HG03097 (cell line): ENCODE measurements around the gene RAI2.

ENCODE experiments used
- ATAC-seq: cut with Tn5 transposase; IDR thresholded peaks from one replicate; pipeline ENCODE4 v1.9.1; 2021; ENCODE audit not compliant: unreplicated experiment, low FRiP score

Gene RAI2

DNA sequence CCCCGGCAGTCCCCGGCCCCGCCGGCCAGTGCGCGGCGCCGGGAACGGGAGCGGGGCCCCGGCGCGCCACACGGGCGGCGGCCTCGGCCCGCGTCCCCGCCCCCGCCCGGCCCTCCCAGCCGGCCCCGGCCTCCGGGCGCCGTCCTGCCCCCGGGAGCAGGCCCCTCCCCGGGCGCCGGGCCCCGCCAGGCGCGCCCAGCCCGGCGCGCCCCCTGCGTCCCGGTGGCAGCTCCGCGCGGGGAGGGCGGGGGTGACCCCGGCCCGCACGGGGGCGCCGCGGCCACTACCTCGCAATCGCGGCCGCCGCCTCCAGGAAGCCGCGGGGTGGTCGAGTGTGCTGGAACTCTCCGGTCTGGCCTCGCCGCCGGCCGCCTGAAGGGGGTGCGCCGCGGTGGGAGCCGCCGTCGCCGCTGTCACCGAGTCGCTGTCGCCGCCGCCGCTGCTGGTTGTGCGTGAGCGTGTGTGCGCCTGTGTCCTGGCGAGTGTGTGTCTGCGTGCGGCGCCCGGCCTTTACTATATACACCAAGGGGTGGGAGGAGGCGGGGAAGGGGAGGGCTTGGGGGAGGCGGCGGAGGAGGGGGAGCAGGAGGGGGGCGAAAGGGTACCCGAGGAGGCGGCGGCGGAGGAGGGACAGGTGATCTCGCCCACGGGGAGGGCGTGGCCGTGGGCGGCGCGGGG lies at the start of gene RAI2:
TSS of gene RAI2 (minus strand) at position 488 of the 678 bp plus-strand sequence. CDS start 59,288 bp downstream, outside the sequence.
- ATAC-seq, result no peak

- no peak for ATAC-seq
These were observed 27.3 kb upstream of the RAI2 start for GRCh38 chrX:17888421-17888820.

DNA sequence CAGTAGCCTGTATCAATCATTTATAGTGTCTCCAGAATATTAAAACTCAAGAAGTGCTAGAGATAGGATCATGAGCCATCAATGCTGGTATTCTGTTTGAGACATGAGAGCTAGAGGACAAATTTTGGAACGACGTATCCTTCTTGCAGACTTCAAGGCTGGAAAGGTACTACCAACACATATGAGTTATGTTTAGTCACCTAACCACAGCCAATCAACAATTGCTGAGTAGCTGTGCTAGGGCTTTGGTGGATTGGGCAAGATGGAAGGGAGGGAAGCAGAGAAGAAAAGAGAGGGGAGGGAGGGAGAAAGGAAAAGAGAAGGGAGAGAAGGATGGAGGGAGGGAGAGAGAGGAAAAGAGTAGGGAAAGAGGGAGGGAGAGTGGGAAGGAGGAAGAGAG lies 21.6 kb upstream of the RAI2 start:
- no peak for ATAC-seq

DNA sequence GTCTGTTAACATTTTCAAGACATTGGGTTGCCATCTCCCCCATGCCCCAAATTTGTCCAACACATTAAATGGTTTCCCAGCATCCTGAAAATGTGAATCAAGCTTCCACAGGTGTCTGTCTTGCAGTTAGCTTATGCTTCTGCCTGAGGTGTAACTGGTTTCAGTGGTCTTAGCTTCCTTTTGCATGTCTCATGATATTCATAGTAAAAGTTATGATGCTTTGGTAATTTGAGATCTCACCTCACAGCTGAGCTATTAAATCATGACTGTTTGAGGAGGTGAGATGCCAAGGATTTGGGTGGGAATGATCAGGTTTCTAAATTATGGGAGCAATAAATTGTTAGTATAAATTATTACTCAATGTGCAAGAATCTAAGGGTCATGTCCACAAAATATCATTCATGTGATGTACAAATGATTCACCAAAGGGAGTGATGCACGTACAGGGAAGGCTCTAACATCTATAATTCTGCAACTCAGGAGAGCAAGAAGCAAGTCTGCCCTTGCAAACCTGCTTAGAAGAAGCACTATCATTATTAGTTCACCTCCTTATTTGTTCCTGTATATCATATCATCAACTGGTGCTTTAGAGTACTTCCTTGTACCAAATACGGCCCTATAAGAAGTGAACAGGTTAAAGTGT lies 17.1 kb upstream of the RAI2 start:
- ATAC-seq, result no peak

GRCh38 chrX:17876135-17876534 lies 15.0 kb upstream of the RAI2 start:
- ATAC-seq, result no peak

GRCh38 chrX:17869580-17869979 lies 8.5 kb upstream of the RAI2 start:
- ATAC-seq, result no peak

DNA sequence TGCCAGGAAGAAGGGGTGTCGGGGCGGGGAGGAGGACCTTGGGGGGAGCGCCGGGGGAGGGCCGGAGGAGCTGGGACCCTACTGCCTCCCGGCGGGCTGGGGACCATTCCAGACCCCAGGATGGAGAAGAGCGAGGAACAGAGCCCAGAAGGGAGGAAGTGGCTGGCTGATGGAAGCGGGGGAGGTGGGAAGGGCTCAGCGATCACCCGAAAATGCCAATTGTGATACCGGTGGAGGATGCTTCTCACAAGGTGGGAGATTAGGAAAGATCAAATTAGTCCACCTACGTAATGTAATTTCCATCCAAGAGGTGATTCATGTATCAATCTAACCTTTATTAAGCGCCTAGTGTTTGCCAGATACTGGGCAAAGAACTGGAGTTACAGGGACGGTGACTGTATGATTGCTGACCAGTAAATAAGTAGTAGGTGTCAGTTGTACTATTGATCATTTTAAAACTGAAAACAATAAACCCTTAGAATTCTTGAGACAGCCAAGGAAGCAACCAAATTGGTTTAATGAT lies 452 bp upstream of the RAI2 start:
- no peak for ATAC-seq

GRCh38 chrX:17860179-17860780 lies 818 bp downstream of the RAI2 start:
- ATAC-seq, result no peak

DNA sequence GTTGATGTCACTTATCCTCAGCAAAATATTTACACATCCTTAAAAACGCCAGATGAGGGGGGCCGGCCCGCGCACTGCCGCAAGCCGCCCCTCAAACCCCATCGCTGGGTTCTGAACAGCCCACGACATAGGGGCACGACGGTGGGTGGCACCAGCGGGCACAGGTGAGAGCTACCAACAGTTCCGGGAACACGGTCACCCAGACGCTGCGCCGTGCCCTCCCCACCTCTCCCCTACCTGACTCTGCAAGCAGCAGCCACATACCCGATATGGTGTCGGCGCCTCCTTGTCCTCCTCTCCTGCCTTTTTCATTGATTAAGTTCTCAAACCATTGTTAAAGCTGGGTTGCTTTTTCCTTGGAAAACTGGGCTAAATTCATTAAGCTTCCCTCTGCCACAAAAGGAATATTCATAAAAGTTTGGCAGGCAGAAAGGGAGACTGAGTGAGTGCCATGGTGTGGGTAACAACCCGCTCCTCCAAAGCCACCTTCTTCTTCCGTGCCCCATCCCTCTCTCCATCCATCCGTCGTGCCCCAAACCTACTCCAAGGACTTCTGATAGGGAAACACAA lies 1.4 kb downstream of the RAI2 start:
- ATAC-seq, result no peak

GRCh38 chrX:17854531-17854930 lies 6.6 kb downstream of the RAI2 start:
- no peak for ATAC-seq

- ATAC-seq, result no peak
These were observed 7.0 kb downstream of the RAI2 start for GRCh38 chrX:17854069-17854468.

DNA sequence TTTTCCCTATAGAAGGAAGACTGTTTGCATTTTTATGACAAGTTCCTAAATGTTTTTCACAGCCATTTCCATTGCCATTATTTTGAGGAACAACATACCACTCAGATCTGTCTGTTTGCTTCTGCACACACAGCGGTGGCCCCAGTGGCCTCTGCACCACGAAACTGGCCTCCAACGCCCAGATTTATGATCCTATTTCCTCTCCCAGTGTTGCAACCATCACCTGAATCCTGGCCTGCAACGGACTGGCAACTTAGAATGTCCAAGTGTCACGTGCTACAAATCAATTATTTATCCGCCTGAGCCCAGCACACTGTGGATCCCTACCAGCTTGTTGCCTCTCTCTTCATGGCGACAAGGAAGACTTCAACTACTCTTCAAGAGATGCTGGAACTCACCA lies 9.2 kb downstream of the RAI2 start:
- ATAC-seq, result no peak

DNA sequence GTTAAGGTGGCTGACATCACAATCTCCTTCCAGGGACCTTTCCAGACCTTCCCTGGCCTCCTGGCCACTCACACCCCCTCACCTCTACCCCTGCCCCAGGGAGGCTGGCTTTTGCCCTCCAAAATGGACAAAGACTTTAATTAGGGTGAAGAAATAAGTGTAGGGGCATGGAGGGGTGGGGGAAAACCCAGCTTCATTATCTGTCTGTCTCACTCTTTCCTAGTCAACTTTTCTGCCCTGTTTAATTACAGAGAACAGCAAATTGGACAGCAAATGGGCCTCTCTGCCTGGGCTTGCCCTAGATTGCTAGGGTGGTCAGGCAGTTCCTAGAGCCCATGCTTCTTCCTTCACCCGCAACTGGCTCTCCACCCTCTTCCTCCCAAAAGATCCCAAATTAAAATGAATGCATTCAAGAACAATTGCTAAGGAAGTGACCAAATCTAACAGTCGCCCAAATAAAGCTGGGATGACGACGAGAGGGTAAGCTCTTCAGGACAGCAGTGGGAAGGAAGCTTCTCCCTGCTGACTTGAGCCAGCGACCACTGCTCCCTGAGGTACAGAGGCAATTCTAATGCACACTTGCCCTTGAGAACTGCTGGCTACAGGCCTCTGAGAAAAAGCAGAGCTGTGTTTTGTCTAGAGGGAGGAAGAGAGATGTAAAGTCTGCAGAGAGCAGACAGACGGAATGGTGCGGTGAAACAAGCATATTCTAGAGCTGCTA lies 12.4 kb downstream of the RAI2 start:
- no peak for ATAC-seq

DNA sequence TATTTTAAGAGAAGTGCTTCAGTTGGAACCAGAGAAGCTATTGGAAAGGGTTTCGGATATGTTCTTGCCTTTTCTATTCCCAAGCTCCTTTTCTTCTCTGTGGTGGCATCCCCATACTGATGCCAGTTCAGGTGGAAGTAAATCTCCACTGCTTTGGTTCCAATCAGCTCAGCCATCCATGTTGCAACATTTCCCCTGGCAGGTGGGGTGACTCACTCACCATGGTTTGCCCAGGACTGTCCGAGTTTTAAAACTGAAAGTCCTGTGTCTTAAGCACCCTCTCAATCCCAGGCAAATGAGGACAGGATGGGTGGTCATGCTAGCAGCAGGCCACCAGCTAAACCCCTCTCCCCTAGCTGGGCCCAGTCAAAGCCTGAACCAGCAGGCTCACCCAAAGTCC lies 15.1 kb downstream of the RAI2 start:
- ATAC-seq, result no peak

DNA sequence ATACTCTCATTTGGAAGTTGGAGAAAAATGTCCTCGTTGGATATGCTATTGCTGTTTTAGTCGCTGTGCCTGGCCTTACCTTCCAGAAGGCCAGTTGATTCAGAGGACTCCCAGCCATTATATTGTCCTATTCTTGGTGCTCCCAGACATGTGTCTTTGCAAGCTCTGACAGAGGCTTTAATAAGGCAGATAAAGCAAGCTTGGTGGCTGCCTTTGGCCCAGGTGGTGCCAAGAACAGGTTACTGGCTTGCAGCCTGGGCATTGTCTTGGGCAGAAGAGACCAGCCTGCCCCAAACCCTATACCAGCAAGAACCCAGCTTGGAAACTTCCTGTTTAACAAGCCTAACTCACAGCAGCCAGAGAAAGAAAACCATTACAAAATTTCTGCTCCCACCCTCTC lies 16.9 kb downstream of the RAI2 start:
- no peak for ATAC-seq

- ATAC-seq, result no peak
These were observed 18.2 kb downstream of the RAI2 start for GRCh38 chrX:17842769-17843525.

- ATAC-seq, result no peak
These were observed 21.8 kb downstream of the RAI2 start for GRCh38 chrX:17839269-17839668.

DNA sequence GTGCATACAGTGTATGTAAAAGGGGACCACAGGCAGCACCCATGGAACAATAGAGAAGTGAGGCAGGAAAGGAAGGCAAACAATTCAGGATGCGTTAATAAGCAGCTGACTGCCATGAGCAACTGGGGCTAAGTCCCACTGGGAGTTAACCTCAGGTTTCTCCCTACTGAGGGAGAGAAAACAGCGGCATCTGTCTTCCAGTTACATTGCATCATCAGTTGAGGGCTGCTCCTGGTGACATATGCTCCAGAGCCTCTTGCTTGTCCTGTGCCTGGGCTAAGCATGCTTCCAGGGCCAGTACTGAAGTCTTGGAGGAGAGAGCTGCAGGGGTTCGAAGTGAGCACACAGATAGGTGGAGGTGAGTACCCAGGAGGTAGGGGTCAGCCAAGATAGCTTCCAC lies 24.3 kb downstream of the RAI2 start:
- ATAC-seq, result no peak

DNA sequence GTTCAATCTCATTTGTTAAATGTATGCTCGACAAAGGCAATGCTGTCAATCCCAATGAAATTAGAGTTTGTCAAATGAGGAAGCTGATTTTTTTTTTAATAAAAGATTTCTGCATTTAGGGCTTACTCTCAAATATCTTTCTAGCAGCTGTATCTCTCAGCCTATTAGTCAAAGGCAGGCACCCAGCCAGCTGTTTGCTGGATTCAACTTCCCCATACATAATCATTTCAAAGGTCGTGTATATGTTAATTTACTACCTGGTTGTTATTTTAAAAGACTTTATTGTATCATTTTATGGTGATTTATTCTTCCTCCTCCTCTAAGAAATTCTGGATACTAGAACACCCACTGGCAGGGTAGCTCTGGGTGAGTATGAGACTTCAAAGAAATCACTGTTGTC lies 27.1 kb downstream of the RAI2 start:
- ATAC-seq, result no peak

GRCh38 chrX:17831255-17831654 lies 29.8 kb downstream of the RAI2 start:
- no peak for ATAC-seq
